ENCODE data around the gene USP11. TPM values are rescaled to one million over a fixed set of nuclear protein-coding genes. Genes with fewer than 3 reads are reported as not detected.

Gene USP11
- total and polyA plus RNA-seq, 2 donors from 2014 or later: 30.9 to 91.6 TPM

DNA sequence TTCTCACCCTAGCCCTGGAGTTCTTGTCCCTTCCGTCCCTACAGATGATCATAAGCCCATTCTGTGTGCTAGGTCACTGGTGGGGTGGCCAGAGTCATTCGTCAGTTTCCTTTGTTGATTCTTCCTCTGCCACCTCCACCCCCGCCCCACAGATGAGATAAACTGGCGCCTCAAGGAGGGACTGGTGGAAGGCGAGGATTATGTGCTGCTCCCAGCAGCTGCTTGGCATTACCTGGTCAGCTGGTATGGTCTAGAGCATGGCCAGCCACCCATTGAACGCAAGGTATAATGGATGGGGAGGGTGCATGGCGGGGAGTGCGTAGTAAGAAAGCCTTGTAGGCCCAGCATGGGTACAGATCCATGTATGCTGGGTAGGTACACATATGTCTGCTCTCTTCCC lies 6.4 kb downstream of the USP11 start:
- TF ChIP-seq, protein P1, sequence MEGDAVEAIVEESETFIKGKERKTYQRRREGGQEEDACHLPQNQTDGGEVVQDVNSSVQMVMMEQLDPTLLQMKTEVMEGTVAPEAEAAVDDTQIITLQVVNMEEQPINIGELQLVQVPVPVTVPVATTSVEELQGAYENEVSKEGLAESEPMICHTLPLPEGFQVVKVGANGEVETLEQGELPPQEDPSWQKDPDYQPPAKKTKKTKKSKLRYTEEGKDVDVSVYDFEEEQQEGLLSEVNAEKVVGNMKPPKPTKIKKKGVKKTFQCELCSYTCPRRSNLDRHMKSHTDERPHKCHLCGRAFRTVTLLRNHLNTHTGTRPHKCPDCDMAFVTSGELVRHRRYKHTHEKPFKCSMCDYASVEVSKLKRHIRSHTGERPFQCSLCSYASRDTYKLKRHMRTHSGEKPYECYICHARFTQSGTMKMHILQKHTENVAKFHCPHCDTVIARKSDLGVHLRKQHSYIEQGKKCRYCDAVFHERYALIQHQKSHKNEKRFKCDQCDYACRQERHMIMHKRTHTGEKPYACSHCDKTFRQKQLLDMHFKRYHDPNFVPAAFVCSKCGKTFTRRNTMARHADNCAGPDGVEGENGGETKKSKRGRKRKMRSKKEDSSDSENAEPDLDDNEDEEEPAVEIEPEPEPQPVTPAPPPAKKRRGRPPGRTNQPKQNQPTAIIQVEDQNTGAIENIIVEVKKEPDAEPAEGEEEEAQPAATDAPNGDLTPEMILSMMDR (IDR thresholded peaks at IDR 0.05; ENCODE audit: borderline replicate concordance, extremely low read depth, insufficient read depth): no peak
- Histone ChIP-seq H3K27me3 (ENCODE audit: control insufficient read depth, insufficient read depth, low read length) (peaks cover 11% of the 10 kb centered on the region), H3K9me3 (ENCODE audit: control insufficient read depth in 2 of 3, insufficient read depth in 1 of 3, low read length in 3 of 3) (no peaks in the 10 kb centered on the region), H3K4me1 (ENCODE audit: control insufficient read depth in 2 of 3, insufficient read depth in 2 of 3, low read depth in 1 of 3, low read length in 3 of 3) (no peaks in the 10 kb centered on the region), H3K9ac (ENCODE audit: low read length in 3 of 3) (no peak overlapping the region), H3K27ac (ENCODE audit: low read depth in 2 of 2, low read length in 2 of 2) (no peak overlapping the region), H3K36me3 (ENCODE audit: control insufficient read depth in 2 of 3, insufficient read depth in 3 of 3, low read length in 3 of 3) (peaks cover 6 to 17% (median 8%) of the 10 kb centered on the region in 3 donors), H3K4me3 (ENCODE audit: low read length in 3 of 3) (no peak overlapping the region)
- FAIRE-seq (no peak), DNase-seq (peak in 2 of 5 donors; percentile 3 to 4)
- intact Hi-C loops (cut with DNase I): no loop called here

DNA sequence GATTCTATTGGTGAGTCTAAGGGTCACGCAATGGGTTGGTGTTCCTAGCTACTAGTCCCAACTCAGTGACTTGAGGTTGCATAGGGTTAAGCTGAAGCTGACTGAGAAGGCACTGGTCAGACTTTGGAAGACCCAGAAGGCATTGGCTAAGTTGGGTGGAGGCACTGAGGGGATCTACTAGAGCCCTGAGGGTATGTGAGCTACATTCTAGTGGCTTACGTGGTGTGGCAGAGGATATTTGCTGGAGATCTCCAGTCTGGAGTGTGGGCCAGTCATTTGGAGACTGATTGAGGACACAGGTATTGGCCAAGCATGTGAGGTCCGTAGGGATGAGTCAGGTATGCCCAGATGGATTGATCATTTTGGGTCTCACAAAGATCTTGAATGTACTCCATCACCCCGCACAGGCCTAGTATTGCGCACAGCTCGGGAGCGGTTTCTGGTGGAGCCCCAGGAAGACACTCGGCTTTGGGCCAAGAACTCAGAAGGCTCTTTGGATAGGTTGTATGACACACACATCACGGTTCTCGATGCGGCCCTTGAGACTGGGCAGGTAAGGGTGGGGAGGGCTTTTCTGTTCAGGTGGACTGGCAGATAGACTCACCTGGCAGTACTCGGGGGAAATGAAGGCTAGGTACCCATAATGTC lies 7.2 kb downstream of the USP11 start:
- FAIRE-seq: no peak
- TF ChIP-seq, protein P1 (IDR thresholded peaks at IDR 0.05; ENCODE audit: borderline replicate concordance, extremely low read depth, insufficient read depth): no peak
- peaks cover 11% of the 10 kb centered on the region for H3K27me3 ChIP-seq (ENCODE audit: control insufficient read depth, insufficient read depth, low read length)
- H3K4me3 ChIP-seq (ENCODE audit: low read length in 3 of 3): no peak overlapping the region
- H3K9ac ChIP-seq (ENCODE audit: low read length in 3 of 3): no peak overlapping the region
- intact Hi-C loops (cut with DNase I): no loop called here
- H3K27ac ChIP-seq (ENCODE audit: low read depth in 2 of 2, low read length in 2 of 2): no peak overlapping the region
- H3K9me3 ChIP-seq (ENCODE audit: control insufficient read depth in 2 of 3, insufficient read depth in 1 of 3, low read length in 3 of 3): no peaks in the 10 kb centered on the region
- DNase-seq: peak in 1 of 5 donors; percentile 3
- peaks cover 8 to 17% (median 12%) of the 10 kb centered on the region in 3 donors for H3K36me3 ChIP-seq (ENCODE audit: control insufficient read depth in 2 of 3, insufficient read depth in 3 of 3, low read length in 3 of 3)
- no peaks in the 10 kb centered on the region for H3K4me1 ChIP-seq (ENCODE audit: control insufficient read depth in 2 of 3, insufficient read depth in 2 of 3, low read depth in 1 of 3, low read length in 3 of 3)

DNA sequence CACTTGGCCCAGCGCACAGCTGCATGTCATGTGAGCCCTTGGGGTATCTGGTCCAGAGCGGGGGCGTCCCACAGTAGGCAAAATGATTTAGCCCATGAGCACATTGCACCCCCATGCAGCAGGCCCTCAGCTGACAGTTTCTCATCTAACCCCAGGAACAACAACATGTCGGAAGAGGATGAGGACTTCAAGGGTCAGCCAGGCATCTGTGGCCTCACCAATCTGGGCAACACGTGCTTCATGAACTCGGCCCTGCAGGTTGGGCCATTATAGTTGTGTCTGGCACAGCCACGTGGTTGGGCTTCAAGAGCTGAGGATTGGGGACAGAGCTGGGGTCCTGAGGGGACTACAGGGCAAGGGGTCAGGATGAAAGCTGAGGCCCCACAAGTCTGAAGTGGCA lies 7.8 kb downstream of the USP11 start:
- Histone ChIP-seq H3K4me3 (ENCODE audit: low read length in 3 of 3) (no peak overlapping the region), H3K9me3 (ENCODE audit: control insufficient read depth in 2 of 3, insufficient read depth in 1 of 3, low read length in 3 of 3) (no peaks in the 10 kb centered on the region), H3K27ac (ENCODE audit: low read depth in 2 of 2, low read length in 2 of 2) (no peak overlapping the region), H3K9ac (ENCODE audit: low read length in 3 of 3) (no peak overlapping the region), H3K36me3 (ENCODE audit: control insufficient read depth in 2 of 3, insufficient read depth in 3 of 3, low read length in 3 of 3) (peaks cover 8 to 17% (median 13%) of the 10 kb centered on the region in 3 donors), H3K27me3 (ENCODE audit: control insufficient read depth, insufficient read depth, low read length) (peaks cover 10% of the 10 kb centered on the region), H3K4me1 (ENCODE audit: control insufficient read depth in 2 of 3, insufficient read depth in 2 of 3, low read depth in 1 of 3, low read length in 3 of 3) (no peaks in the 10 kb centered on the region)
- no peak for FAIRE-seq
- DNase-seq: peak in 1 of 5 donors; percentile 55
- intact Hi-C loops (cut with DNase I): no loop called here
- TF ChIP-seq, protein P1 (IDR thresholded peaks at IDR 0.05; ENCODE audit: borderline replicate concordance, extremely low read depth, insufficient read depth): no peak
